ENCODE measurements around the gene DGKI.
"Not testable (repeated sequence)": the region's sequence is repeated elsewhere in the genome, so short reads cannot be mapped to it uniquely, and the experiment has no call there.

DGKI gene

GRCh38 chr7:137834552-137834951 is 12.2 kb downstream of the DGKI start:
- no peak for DNase-seq

GRCh38 chr7:137832990-137833389 is 13.8 kb downstream of the DGKI start:
- not testable (repeated sequence) for DNase-seq

GRCh38 chr7:137832382-137832781 is 14.4 kb downstream of the DGKI start:
- no peak for DNase-seq

GRCh38 chr7:137831555-137831954 is 15.2 kb downstream of the DGKI start:
- not testable (repeated sequence) for DNase-seq

GRCh38 chr7:137829337-137829992 is 17.3 kb downstream of the DGKI start:
- no peak for DNase-seq

GRCh38 chr7:137828456-137828855 is 18.3 kb downstream of the DGKI start:
- no peak for DNase-seq

GRCh38 chr7:137825489-137825888 is 21.3 kb downstream of the DGKI start:
- no peak for DNase-seq

GRCh38 chr7:137820677-137821420 is 25.9 kb downstream of the DGKI start:
- DNase-seq: no peak

GRCh38 chr7:137820156-137820555 is 26.6 kb downstream of the DGKI start:
- no peak for DNase-seq

- no peak for DNase-seq
Observed at GRCh38 chr7:137818036-137818435, 28.7 kb downstream of the DGKI start.

GRCh38 chr7:137816696-137817320 is 30.0 kb downstream of the DGKI start:
- no peak for DNase-seq

GRCh38 chr7:137813541-137813940 is 33.2 kb downstream of the DGKI start:
- no peak for DNase-seq

GRCh38 chr7:137810248-137810647 is 36.5 kb downstream of the DGKI start:
- no peak for DNase-seq

- no peak for DNase-seq
Observed at GRCh38 chr7:137804836-137805235, 41.9 kb downstream of the DGKI start.

GRCh38 chr7:137801491-137801890 is 45.3 kb downstream of the DGKI start:
- no peak for DNase-seq

- no peak for DNase-seq
Observed at GRCh38 chr7:137801003-137801402, 45.8 kb downstream of the DGKI start.

GRCh38 chr7:137798073-137798763 is 48.6 kb downstream of the DGKI start:
- no peak for DNase-seq

GRCh38 chr7:137795211-137795610 is 51.6 kb downstream of the DGKI start:
- DNase-seq: no peak

GRCh38 chr7:137791930-137792329 is 54.8 kb downstream of the DGKI start:
- DNase-seq: no peak

- DNase-seq: no peak
Observed at GRCh38 chr7:137790828-137791227, 55.9 kb downstream of the DGKI start.

- no peak for DNase-seq
Observed at GRCh38 chr7:137789215-137789882, 57.4 kb downstream of the DGKI start.

- DNase-seq: no peak
Observed at GRCh38 chr7:137787301-137787976, 59.3 kb downstream of the DGKI start.

Data from activated CD4-positive, alpha-beta T cell treated with anti-CD3 and anti-CD28 coated beads for 48 hours (primary cell).